SK-N-SH (cell line): Measurements from ENCODE around the gene HMGB2. TPM values are rescaled to one million over a fixed set of nuclear protein-coding genes. Genes with fewer than 3 reads are reported as not detected.

Experiments
- EP300 ChIP-seq, 2 experiments: IDR thresholded peaks; 2 replicates each; pipeline versions ENCODE4 v1.4.0 to v1.6.1; 2012; ENCODE audit warnings: borderline replicate concordance in 1 of 2, low read depth in 1 of 2, low read length in 1 of 2
- FOSL2 ChIP-seq: IDR thresholded peaks from 2 replicates; pipeline ENCODE4 v1.4.0; 2012; ENCODE audit warnings: low read depth, mild to moderate bottlenecking, moderate library complexity, borderline replicate concordance
- FOXJ3 ChIP-seq: sonication (generic); formaldehyde crosslinking; IDR thresholded peaks from 2 replicates; pipeline ENCODE4 v1.5.1; 2020; ENCODE audit warnings: mild to moderate bottlenecking, missing genetic modification reagents
- FOXM1 ChIP-seq: IDR thresholded peaks from 2 replicates; pipeline ENCODE4 v1.4.0; 2012; ENCODE audit warnings: low read depth, mild to moderate bottlenecking
- GABPA ChIP-seq: IDR thresholded peaks from 2 replicates; pipeline ENCODE4 v1.4.0; 2012; ENCODE audit warnings: low read depth, mild to moderate bottlenecking
- GATA2 ChIP-seq: sonication (generic); formaldehyde crosslinking; IDR thresholded peaks from 2 replicates; pipeline ENCODE4 v1.5.0; 2020; ENCODE audit warnings: mild to moderate bottlenecking, missing genetic modification reagents
- JUND ChIP-seq: IDR thresholded peaks from 2 replicates; pipeline ENCODE4 v1.4.0; 2012
- MEF2A ChIP-seq: IDR thresholded peaks from 2 replicates; pipeline ENCODE4 v1.4.0; 2012; ENCODE audit warnings: low read depth, borderline replicate concordance
- MXI1 ChIP-seq: IDR thresholded peaks from 2 replicates; pipeline ENCODE4 v1.6.1; 2012; ENCODE audit warnings: mild to moderate bottlenecking, low read depth, low read length, improper control_type of control experiment
- NFIC ChIP-seq: IDR thresholded peaks from 2 replicates; pipeline ENCODE4 v1.4.0; 2012; ENCODE audit warnings: borderline replicate concordance
- NRF1 ChIP-seq: IDR thresholded peaks from 2 replicates; pipeline ENCODE4 v1.6.1; 2012; ENCODE audit warnings: low read depth, mild to moderate bottlenecking, low read length
- POLR2AphosphoS5 ChIP-seq: IDR thresholded peaks from 2 replicates; pipeline ENCODE4 v1.6.1; 2012; ENCODE audit warnings: low read depth, low read length
- RFX5 ChIP-seq: IDR thresholded peaks from 2 replicates; pipeline ENCODE4 v1.6.1; 2012; ENCODE audit warnings: mild to moderate bottlenecking, improper control_type of control experiment, low read length
- SIN3A ChIP-seq: IDR thresholded peaks from 2 replicates; pipeline ENCODE4 v1.6.1; 2012; ENCODE audit warnings: low read depth, mild to moderate bottlenecking, low read length, moderate library complexity, borderline replicate concordance
- SMC3 ChIP-seq: IDR thresholded peaks from 2 replicates; pipeline ENCODE4 v1.6.1; 2012; ENCODE audit warnings: low read depth, low read length, improper control_type of control experiment
- TCF12 ChIP-seq: IDR thresholded peaks from 2 replicates; pipeline ENCODE4 v1.4.0; 2012
- YY1 ChIP-seq: IDR thresholded peaks from 2 replicates; pipeline ENCODE4 v1.4.0; 2012; ENCODE audit warnings: low read depth, mild to moderate bottlenecking
- polyA plus RNA-seq, 3 experiments: library from polyadenylated mRNA; depleted of rRNA; stranded (reverse); fragments of >200 nt; gene quantifications; 2 replicates each; pipeline ENCODE4 v1.2.3, GENCODE V29; 2012
- TF ChIP-seq, protein P1 (sequence below): IDR thresholded peaks from 2 replicates; pipeline ENCODE4 v1.4.0; 2012; ENCODE audit warnings: low read depth, borderline replicate concordance
- TF ChIP-seq, protein P2 (sequence below): fragments of 150-350 bp; IDR thresholded peaks from 2 replicates; pipeline ENCODE4 v1.6.1; 2017; ENCODE audit warnings: antibody characterized with exemption, low read length, low read depth, borderline replicate concordance
- TF ChIP-seq, protein P3 (sequence below): IDR thresholded peaks from 2 replicates; pipeline ENCODE4 v1.6.1; 2012; ENCODE audit warnings: mild to moderate bottlenecking, low read depth, low read length, moderate library complexity
- TF ChIP-seq, protein P4 (sequence below): fragments of 150-350 bp; IDR thresholded peaks from 2 replicates; pipeline ENCODE4 v1.6.1; 2016; ENCODE audit warnings: mild to moderate bottlenecking, low read depth, low read length

HMGB2 gene
- polyA plus RNA-seq, 1 of the 3 experiments (the other 2 are of a cell fraction): 130 TPM

DNA sequence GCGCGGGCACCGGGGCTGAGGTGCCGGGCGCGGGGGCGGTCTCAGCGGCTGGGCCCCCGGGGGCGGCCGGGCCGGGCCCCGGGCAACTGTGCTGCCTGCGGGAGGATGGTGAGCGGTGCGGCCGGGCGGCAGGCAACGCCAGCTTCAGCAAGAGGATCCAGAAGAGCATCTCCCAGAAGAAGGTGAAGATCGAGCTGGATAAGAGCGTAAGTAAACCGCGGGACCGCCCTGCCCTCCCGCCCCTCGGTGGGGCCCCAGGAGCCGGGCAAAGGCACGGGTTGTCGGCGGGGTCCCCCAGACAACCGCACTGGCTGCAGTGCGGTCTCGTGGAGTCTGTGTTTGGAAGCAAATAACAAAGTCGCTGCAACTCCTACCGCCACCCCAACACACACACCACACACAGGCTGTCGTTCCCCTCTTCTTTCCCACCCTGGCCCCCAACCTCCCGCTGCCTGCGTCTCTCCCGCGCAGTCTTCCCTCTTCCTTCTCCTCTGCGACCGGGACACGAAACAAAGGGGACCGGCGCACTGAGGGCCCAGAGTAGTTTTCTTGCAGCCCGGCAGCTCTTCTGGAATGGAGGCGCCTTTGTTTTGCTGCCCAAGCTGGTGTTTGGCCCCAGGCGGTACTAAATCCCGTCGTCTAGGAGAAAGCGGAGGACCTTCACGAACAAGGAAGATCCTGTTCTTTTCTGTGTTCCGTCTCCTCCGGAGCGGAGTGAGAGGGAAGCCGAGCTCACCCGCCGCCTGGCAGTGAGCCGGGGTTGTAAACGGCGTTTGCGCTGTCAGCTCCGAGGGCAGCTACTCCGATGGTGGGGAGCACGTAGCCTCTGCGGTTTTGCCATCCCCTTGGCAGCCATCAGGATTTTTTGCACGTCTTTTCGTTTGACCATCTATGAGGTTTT is 37.4 kb upstream of the HMGB2 start (continued):
- TF ChIP-seq MEF2A (no peak), GABPA (no peak), FOXJ3 (no peak), FOSL2 (no peak), TCF12 (no peak), SMC3 (no peak), NFIC (no peak), RFX5 (no peak), JUND (no peak), POLR2AphosphoS5 (no peak), EP300 (IDR thresholded peaks at IDR 0.05; ENCODE audit: borderline replicate concordance in 1 of 2, low read depth in 1 of 2, low read length in 1 of 2) (no peak), GATA2 (CRISPR knock-in tag) (no peak), MXI1 (peak; percentile 36; the same call in 1 of the 2 replicates), SIN3A (peak; percentile 76; the same call in 1 of the 2 replicates), NRF1 (no peak), FOXM1 (no peak), YY1 (0 out of 2 replicates have a peak, but pooled peaks have one; percentile 19)
- TF ChIP-seq, protein P1, sequence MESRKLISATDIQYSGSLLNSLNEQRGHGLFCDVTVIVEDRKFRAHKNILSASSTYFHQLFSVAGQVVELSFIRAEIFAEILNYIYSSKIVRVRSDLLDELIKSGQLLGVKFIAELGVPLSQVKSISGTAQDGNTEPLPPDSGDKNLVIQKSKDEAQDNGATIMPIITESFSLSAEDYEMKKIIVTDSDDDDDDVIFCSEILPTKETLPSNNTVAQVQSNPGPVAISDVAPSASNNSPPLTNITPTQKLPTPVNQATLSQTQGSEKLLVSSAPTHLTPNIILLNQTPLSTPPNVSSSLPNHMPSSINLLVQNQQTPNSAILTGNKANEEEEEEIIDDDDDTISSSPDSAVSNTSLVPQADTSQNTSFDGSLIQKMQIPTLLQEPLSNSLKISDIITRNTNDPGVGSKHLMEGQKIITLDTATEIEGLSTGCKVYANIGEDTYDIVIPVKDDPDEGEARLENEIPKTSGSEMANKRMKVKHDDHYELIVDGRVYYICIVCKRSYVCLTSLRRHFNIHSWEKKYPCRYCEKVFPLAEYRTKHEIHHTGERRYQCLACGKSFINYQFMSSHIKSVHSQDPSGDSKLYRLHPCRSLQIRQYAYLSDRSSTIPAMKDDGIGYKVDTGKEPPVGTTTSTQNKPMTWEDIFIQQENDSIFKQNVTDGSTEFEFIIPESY: no peak
- TF ChIP-seq, protein P2, sequence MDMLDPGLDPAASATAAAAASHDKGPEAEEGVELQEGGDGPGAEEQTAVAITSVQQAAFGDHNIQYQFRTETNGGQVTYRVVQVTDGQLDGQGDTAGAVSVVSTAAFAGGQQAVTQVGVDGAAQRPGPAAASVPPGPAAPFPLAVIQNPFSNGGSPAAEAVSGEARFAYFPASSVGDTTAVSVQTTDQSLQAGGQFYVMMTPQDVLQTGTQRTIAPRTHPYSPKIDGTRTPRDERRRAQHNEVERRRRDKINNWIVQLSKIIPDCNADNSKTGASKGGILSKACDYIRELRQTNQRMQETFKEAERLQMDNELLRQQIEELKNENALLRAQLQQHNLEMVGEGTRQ: no peak
- TF ChIP-seq, protein P3, sequence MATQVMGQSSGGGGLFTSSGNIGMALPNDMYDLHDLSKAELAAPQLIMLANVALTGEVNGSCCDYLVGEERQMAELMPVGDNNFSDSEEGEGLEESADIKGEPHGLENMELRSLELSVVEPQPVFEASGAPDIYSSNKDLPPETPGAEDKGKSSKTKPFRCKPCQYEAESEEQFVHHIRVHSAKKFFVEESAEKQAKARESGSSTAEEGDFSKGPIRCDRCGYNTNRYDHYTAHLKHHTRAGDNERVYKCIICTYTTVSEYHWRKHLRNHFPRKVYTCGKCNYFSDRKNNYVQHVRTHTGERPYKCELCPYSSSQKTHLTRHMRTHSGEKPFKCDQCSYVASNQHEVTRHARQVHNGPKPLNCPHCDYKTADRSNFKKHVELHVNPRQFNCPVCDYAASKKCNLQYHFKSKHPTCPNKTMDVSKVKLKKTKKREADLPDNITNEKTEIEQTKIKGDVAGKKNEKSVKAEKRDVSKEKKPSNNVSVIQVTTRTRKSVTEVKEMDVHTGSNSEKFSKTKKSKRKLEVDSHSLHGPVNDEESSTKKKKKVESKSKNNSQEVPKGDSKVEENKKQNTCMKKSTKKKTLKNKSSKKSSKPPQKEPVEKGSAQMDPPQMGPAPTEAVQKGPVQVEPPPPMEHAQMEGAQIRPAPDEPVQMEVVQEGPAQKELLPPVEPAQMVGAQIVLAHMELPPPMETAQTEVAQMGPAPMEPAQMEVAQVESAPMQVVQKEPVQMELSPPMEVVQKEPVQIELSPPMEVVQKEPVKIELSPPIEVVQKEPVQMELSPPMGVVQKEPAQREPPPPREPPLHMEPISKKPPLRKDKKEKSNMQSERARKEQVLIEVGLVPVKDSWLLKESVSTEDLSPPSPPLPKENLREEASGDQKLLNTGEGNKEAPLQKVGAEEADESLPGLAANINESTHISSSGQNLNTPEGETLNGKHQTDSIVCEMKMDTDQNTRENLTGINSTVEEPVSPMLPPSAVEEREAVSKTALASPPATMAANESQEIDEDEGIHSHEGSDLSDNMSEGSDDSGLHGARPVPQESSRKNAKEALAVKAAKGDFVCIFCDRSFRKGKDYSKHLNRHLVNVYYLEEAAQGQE: no peak
- TF ChIP-seq, protein P4, sequence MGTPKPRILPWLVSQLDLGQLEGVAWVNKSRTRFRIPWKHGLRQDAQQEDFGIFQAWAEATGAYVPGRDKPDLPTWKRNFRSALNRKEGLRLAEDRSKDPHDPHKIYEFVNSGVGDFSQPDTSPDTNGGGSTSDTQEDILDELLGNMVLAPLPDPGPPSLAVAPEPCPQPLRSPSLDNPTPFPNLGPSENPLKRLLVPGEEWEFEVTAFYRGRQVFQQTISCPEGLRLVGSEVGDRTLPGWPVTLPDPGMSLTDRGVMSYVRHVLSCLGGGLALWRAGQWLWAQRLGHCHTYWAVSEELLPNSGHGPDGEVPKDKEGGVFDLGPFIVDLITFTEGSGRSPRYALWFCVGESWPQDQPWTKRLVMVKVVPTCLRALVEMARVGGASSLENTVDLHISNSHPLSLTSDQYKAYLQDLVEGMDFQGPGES: no peak
